Thymus (tissue), 14 donors: ENCODE measurements around the gene NRK. TPM values are rescaled to one million over a fixed set of nuclear protein-coding genes. Genes with fewer than 3 reads are reported as not detected.
A peak's percentile ranks its signal among the peaks of the same experiment; 100 is the strongest.
"Not testable (repeated sequence)": the region's sequence is repeated elsewhere in the genome, so short reads cannot be mapped to it uniquely, and the experiment has no call there.

Source experiments
- DNase-seq, 9 donors: peaks; one replicate each; pipeline ENCODE4 v3.0.0-alpha.2; 2013; ENCODE audit warnings: low spot score in 9 of 9, low read depth in 6 of 9, missing footprints in 1 of 9
- H3K27ac ChIP-seq, 2 donors: one replicate each; pipeline ENCODE4 v1.5.1; 2013; ENCODE audit warnings: control low read depth in 1 of 2, low read depth in 1 of 2, low read length in 1 of 2, mild to moderate bottlenecking in 1 of 2, moderate library complexity in 1 of 2
- H3K27me3 ChIP-seq, 2 donors: one replicate each; pipeline ENCODE4 v1.5.1; 2013; ENCODE audit warnings: low read length in 1 of 2; ENCODE audit not compliant: control insufficient read depth in 2 of 2, insufficient read depth in 1 of 2
- H3K36me3 ChIP-seq, 2 donors: one replicate each; pipeline ENCODE4 v1.5.1; 2013; ENCODE audit warnings: low read length in 1 of 2, mild to moderate bottlenecking in 1 of 2, moderate library complexity in 1 of 2; ENCODE audit not compliant: control insufficient read depth in 2 of 2, insufficient read depth in 2 of 2
- H3K4me1 ChIP-seq, 2 donors: one replicate each; pipeline ENCODE4 v1.5.1; 2013; ENCODE audit warnings: low read length in 2 of 2; ENCODE audit not compliant: control insufficient read depth in 2 of 2, insufficient read depth in 2 of 2
- H3K4me3 ChIP-seq, 2 donors: one replicate each; pipeline ENCODE4 v1.5.1; 2013; ENCODE audit warnings: low read length in 2 of 2, control low read depth in 1 of 2, mild to moderate bottlenecking in 1 of 2
- H3K9me3 ChIP-seq, 2 donors: one replicate each; pipeline ENCODE4 v1.5.1; 2013; ENCODE audit warnings: low read length in 1 of 2, mild to moderate bottlenecking in 1 of 2; ENCODE audit not compliant: control insufficient read depth in 2 of 2, insufficient read depth in 1 of 2
- WGBS: extraction: QIAGEN DNeasy Blood & Tissue Kit; methylation state at CpG from one replicate; pipeline ENCODE4 v1.1.7; 2013; 5-methylcytosine and 5-hydroxymethylcytosine counted together
- long read RNA-seq, 10 donors: transcript quantifications; one replicate each; lab custom pipeline, GENCODE V29; 2026
- polyA plus RNA-seq: library from polyadenylated mRNA; stranded (reverse); fragments of 200-250 nt; gene quantifications from one replicate; pipeline ENCODE4 v1.2.3, GENCODE V29; 2013
- total RNA-seq: library from RNA; stranded (reverse); fragments of 120-200 nt; gene quantifications from one replicate; pipeline ENCODE4 v1.2.4, GENCODE V29; 2013
- donor health status: healthy.

NRK gene, protein sequence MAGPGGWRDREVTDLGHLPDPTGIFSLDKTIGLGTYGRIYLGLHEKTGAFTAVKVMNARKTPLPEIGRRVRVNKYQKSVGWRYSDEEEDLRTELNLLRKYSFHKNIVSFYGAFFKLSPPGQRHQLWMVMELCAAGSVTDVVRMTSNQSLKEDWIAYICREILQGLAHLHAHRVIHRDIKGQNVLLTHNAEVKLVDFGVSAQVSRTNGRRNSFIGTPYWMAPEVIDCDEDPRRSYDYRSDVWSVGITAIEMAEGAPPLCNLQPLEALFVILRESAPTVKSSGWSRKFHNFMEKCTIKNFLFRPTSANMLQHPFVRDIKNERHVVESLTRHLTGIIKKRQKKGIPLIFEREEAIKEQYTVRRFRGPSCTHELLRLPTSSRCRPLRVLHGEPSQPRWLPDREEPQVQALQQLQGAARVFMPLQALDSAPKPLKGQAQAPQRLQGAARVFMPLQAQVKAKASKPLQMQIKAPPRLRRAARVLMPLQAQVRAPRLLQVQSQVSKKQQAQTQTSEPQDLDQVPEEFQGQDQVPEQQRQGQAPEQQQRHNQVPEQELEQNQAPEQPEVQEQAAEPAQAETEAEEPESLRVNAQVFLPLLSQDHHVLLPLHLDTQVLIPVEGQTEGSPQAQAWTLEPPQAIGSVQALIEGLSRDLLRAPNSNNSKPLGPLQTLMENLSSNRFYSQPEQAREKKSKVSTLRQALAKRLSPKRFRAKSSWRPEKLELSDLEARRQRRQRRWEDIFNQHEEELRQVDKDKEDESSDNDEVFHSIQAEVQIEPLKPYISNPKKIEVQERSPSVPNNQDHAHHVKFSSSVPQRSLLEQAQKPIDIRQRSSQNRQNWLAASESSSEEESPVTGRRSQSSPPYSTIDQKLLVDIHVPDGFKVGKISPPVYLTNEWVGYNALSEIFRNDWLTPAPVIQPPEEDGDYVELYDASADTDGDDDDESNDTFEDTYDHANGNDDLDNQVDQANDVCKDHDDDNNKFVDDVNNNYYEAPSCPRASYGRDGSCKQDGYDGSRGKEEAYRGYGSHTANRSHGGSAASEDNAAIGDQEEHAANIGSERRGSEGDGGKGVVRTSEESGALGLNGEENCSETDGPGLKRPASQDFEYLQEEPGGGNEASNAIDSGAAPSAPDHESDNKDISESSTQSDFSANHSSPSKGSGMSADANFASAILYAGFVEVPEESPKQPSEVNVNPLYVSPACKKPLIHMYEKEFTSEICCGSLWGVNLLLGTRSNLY (N-terminal part only)
- total RNA-seq = 2.6 TPM
- polyA plus RNA-seq = 0.09 TPM
- long read RNA-seq, donor 1 = 0 reads
- long read RNA-seq, donor 2 = 0 reads
- long read RNA-seq, donor 3 = 0 reads
- long read RNA-seq, donor 4 = 0 reads
- long read RNA-seq, donor 5 = 0 reads
- long read RNA-seq, donor 6 = 0 reads
- long read RNA-seq, donor 7 = 0 reads
- long read RNA-seq, donor 8 = 0 reads
- long read RNA-seq, donor 9 = 0 reads
- long read RNA-seq, donor 10 = 0 reads

DNA sequence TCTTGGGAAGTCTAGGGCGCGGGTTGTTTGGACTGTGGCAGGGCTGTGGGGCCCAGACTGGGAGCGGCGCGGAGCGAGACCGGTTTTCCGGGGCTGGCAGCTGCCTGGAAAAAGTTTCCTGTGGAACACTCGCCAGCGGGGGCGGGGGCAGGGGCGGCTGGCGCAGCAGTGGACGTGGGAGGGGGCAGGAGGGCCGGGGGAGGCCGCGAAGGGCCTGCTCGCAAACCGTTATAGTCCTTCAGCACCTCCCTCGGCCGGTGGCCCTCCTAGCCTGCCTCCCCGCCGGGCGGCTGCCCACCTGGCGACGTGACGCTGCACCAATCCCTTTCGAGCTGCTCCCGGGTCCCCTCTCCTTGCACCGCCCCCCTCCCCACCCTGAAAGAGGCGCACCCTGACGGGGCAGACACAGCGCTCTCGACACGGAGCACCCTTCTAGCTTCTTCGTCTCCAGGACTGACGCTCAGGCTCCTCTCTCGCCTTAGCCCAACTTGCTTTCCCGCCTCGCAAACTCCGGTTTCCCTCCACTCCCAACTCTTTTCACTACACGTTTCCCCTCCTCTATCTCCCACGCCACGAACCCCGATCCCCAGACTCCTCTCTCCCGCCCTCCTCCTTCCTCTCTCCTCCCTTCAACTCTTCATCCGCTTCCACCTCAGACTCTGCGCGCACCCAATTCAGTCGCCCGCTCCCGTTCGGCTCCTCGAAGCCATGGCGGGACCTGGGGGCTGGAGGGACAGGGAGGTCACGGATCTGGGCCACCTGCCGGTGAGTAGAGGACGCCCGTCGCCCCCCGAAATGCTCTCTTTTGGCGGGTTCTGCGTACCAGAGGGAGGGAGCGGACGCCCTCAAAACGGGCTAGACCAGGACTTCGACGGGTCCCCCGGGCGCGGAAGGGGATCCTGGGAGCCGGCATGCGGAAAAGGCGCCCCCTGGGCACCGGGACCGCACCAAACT, at the start of gene NRK:
Gene NRK, plus strand, starts transcription at position 402 of the 954 bp plus-strand sequence. Its CDS starts 307 bp downstream, at position 709.
- Histone ChIP-seq H3K36me3 (no peaks in the 10 kb centered on the region), H3K4me1 (no peaks in the 10 kb centered on the region), H3K27me3 (peaks cover 0 to 26% of the 10 kb centered on the region in 2 donors), H3K9me3 (no peaks in the 10 kb centered on the region), H3K27ac (no peak within 1 kb of the TSS), H3K4me3 (no peak within 1 kb of the TSS)
- WGBS = 8% methylated on average over 76 of the region's 76 CpGs
- DNase-seq = no peak

DNA sequence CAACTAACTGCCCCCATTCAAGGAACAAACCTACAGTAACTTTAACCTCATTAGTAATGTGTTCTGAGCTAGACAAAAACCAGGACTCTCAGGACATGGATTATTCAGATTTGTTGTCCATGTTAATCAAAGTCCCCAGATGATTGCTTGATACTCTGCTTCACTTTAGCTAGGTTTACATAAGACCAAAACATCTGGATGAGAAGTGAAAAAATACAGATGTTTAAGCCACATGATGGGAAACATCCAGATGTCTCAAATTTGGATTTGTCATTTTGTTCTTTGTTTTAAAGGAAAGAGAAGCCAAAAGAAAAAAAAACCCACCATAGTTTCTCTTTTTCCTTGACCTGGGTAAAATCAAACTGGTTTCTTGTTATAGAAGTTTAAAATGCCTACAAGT, 48.5 kb upstream of the NRK start:
- H3K27ac ChIP-seq = no peak overlapping the region
- H3K9me3 ChIP-seq = no peaks in the 10 kb centered on the region
- no peaks in the 10 kb centered on the region for H3K4me1 ChIP-seq
- H3K36me3 ChIP-seq = no peaks in the 10 kb centered on the region
- DNase-seq = no peak
- no peaks in the 10 kb centered on the region for H3K27me3 ChIP-seq
- no peak overlapping the region for H3K4me3 ChIP-seq

DNA sequence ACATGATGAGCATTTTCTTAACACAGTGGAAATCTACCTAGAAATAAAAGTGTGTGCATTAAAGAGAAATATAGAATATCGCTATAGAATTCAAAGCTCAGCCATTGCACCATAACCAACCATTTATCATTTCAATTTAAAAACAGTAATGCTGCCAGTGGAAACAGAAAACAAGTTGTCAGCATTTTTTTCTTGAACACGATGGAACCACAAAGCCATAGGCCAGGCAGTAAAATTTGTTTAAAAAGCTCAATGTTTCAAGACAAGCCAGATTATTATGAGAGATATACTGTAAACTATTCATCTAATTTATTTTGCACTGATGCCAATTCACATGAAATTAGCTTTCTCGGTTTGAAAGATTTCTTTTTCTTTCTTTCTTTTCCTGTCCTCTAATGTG, 46.7 kb upstream of the NRK start:
- H3K27me3 ChIP-seq = no peaks in the 10 kb centered on the region
- H3K27ac ChIP-seq = no peak overlapping the region
- no peaks in the 10 kb centered on the region for H3K9me3 ChIP-seq
- H3K4me1 ChIP-seq = no peaks in the 10 kb centered on the region
- 89% methylated on average over 3 of the region's 3 CpGs for WGBS
- no peaks in the 10 kb centered on the region for H3K36me3 ChIP-seq
- no peak for DNase-seq
- no peak overlapping the region for H3K4me3 ChIP-seq

DNA sequence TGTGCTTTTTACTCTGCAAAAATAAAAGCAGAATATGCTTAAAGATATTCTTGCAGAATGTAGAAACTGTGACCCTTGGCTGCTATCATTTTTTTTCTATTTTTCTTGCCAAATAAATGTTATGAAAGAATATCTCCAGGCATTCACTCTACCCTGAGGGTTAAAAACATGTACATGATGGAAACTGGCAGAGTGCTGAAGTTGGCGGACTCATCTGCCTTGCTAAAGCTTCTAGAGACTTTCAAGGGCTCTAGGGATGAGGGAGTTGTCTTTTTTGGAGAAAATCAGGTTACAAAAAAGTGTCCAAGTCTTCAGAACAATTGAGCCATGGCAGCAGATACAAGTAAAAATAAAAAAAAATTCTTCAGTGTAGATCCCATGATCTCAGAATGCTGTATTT, 40.5 kb upstream of the NRK start:
- no peaks in the 10 kb centered on the region for H3K4me1 ChIP-seq
- 95% methylated on average over 1 of the region's 1 CpG for WGBS
- H3K9me3 ChIP-seq = no peaks in the 10 kb centered on the region
- DNase-seq = peak in 1 of 9 donors; percentile 0
- H3K36me3 ChIP-seq = no peaks in the 10 kb centered on the region
- H3K27ac ChIP-seq = no peak overlapping the region
- H3K27me3 ChIP-seq = no peaks in the 10 kb centered on the region
- no peak overlapping the region for H3K4me3 ChIP-seq

DNA sequence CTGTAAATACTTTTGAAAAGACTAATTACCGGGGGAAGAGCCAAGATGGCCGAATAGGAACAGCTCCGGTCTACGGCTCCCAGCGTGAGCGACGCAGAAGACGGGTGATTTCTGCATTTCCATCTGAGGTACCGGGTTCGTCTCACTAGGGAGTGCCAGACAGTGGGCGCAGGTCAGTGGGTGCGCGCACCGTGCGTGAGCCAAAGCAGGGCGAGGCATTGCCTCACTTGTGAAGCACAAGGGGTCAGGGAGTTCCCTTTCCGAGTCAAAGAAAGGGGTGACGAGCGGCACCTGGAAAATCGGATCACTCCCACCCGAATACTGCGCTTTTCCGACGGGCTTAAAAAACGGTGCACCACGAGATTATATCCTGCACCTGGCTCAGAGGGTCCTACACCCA, 25.5 kb upstream of the NRK start:
- not testable (repeated sequence) for H3K27me3 ChIP-seq, H3K36me3 ChIP-seq, DNase-seq, H3K4me1 ChIP-seq, H3K4me3 ChIP-seq, H3K9me3 ChIP-seq, H3K27ac ChIP-seq
- WGBS = 95% methylated on average over 26 of the region's 26 CpGs

DNA sequence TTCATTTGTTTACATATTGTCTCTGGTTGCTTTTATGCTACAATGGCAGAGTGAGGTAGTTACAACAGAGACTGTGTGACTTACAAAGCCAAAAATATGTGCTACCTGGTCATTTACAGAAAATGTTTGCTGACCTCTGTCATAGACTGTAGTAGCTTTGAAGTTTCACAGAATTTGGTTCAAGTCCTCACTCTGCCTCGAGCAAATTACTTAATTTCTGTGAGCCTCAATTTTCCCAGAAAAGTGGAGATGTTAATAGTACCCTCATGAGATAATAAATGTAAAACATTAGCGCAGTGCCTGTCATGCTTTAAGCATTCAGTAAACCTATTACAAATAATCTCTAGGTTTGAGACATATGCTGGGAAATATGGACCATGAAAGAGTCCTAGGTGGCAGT, 18.4 kb upstream of the NRK start:
- Histone ChIP-seq H3K36me3 (no peaks in the 10 kb centered on the region), H3K27ac (no peak overlapping the region), H3K27me3 (no peaks in the 10 kb centered on the region), H3K4me1 (no peaks in the 10 kb centered on the region), H3K4me3 (no peak overlapping the region), H3K9me3 (no peaks in the 10 kb centered on the region)
- DNase-seq = no peak
- 84% methylated on average over 2 of the region's 2 CpGs for WGBS

DNA sequence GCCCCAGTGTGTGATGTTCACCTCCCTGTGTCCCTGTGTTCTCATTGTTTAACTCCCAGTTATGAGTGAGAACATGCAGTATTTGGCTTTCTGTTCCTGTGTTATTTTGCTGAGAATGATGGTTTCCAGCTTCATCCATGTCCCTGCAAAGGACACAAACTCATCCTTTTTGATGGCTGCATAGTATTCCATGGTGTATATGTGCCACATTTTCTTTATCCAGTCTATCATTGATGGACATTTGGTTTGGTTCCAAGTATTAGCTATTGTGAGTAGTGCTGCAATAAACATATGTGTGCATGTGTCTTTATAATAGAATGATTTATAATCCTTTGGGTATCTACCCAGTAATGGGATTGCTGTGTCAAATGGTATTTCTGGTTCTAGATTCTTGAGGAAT, 16.7 kb upstream of the NRK start:
- H3K4me1 ChIP-seq, H3K9me3 ChIP-seq, H3K4me3 ChIP-seq, H3K27ac ChIP-seq, DNase-seq, H3K36me3 ChIP-seq, H3K27me3 ChIP-seq: not testable (repeated sequence)

DNA sequence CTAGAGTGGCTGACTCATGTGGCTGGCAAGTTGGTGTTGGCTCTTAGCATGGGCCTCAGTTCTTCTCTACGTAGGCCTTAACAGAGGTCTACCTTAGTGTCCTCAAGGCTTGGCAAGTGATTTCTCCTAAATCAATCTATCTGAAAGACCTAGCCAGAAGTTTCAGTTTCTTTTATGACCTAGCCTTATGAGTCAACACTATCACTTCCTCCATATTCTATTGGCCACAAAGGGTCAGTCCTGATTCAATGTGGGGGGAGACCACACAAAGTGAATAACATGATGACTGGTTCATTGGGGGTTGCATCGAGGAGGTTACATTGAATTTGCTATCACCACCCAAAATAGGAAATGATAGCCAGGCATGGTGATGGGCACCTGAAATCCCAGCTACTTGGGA, 5.8 kb upstream of the NRK start:
- Histone ChIP-seq H3K4me1 (no peaks in the 10 kb centered on the region), H3K9me3 (no peaks in the 10 kb centered on the region), H3K36me3 (no peaks in the 10 kb centered on the region), H3K27me3 (peaks cover 0 to 9% of the 10 kb centered on the region in 2 donors), H3K27ac (no peak overlapping the region), H3K4me3 (no peak overlapping the region)
- DNase-seq = no peak
- WGBS = 89% methylated on average over 2 of the region's 2 CpGs
